ENCODE data around the gene XPO6. TPM values are rescaled to one million over a fixed set of nuclear protein-coding genes. Genes with fewer than 3 reads are reported as not detected.

Gene XPO6
- total RNA-seq, 1 experiment from 2014 or later = 124 TPM

DNA sequence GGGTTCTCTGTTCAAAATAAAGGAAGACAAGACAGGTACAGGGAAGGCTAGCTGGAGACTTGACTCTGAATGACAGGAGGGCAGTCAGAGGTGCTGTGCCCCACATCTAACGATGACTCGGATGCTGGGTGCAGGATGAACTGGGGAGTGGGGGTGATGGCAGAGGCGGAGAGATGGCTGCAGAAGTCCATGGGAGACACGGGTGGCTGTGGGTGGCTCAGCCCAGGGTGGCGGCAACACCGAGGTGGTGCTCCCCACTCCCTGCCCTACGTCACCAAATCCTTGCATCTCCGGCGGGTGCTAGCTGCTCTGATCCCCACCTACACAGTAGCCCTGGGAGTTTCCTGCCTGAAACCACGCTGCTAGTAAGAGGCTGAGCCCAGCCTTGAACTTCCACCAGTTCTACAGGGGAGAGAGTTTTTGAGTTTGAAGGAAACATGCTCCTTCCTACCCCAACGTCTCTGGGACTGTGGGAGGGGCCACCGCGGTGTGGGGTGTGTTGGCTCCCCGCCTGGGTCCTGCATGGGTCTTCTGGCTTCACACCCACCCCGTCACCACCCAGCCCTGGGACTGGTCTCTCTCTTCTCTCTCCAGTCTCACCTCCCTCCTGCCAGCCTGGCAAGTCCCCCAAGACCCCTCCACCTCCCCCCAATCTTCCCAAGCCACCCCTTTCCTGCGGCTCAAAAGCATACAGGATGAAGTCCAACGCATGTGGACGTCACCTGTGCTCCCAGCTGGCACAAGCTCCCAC is 152.8 kb downstream of the XPO6 start:
- H2AFZ ChIP-seq (ENCODE audit: low read length) = no peak overlapping the region
- WGBS (ENCODE audit: extremely low coverage, insufficient read length, low lambda C conversion rate) = no CpG with 5 or more reads among the region's 18 CpGs
- no peaks in the 10 kb centered on the region for H4K20me1 ChIP-seq (ENCODE audit: control insufficient read depth, insufficient read depth, insufficient read length)
- H3T11ph ChIP-seq (ENCODE audit: low read length) = no peak overlapping the region
- H3K23ac ChIP-seq (ENCODE audit: insufficient read length, low read depth, low read length) = no peak overlapping the region
- H3K4me2 ChIP-seq (ENCODE audit: insufficient read depth, insufficient read length, low read length) = no peak overlapping the region
- no peaks in the 10 kb centered on the region for H3K4me1 ChIP-seq (ENCODE audit: insufficient read depth, low read length)
- H4K8ac ChIP-seq (replicated peaks; ENCODE audit: insufficient read length, low read depth, low read length) = no peak overlapping the region
- no peaks in the 10 kb centered on the region for H3K9me3 Mint-ChIP-seq
- H2BK20ac ChIP-seq (ENCODE audit: low read depth, low read length, poor library complexity, severe bottlenecking) = no peak overlapping the region
- H4K5ac ChIP-seq (ENCODE audit: insufficient read length, low read depth, low read length) = no peak overlapping the region
- no peak overlapping the region for H2BK5ac ChIP-seq (ENCODE audit: insufficient read length, low read length)
- no peak for DNase-seq
- no peak overlapping the region for H3K4me3 Mint-ChIP-seq
- no peak overlapping the region for H4K91ac ChIP-seq (ENCODE audit: insufficient read length, low read depth, low read length)
- H3K9me3 ChIP-seq (ENCODE audit: control insufficient read depth, low read depth, low read length) = no peaks in the 10 kb centered on the region
- no peak overlapping the region for H2BK120ac ChIP-seq (ENCODE audit: low read depth, low read length, poor library complexity, severe bottlenecking)
- H2BK15ac ChIP-seq (ENCODE audit: low read depth, low read length) = no peak overlapping the region
- H3K79me2 ChIP-seq (ENCODE audit: insufficient read depth, low read length) = no peaks in the 10 kb centered on the region
- peaks cover 0 to 5% of the 10 kb centered on the region in 2 experiments; a peak in 2 of 4 replicates for H3K4me1 Mint-ChIP-seq
- TF ChIP-seq, protein P1, sequence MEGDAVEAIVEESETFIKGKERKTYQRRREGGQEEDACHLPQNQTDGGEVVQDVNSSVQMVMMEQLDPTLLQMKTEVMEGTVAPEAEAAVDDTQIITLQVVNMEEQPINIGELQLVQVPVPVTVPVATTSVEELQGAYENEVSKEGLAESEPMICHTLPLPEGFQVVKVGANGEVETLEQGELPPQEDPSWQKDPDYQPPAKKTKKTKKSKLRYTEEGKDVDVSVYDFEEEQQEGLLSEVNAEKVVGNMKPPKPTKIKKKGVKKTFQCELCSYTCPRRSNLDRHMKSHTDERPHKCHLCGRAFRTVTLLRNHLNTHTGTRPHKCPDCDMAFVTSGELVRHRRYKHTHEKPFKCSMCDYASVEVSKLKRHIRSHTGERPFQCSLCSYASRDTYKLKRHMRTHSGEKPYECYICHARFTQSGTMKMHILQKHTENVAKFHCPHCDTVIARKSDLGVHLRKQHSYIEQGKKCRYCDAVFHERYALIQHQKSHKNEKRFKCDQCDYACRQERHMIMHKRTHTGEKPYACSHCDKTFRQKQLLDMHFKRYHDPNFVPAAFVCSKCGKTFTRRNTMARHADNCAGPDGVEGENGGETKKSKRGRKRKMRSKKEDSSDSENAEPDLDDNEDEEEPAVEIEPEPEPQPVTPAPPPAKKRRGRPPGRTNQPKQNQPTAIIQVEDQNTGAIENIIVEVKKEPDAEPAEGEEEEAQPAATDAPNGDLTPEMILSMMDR (conservative IDR thresholded peaks at IDR 0.05) = no peak
- H3K56ac ChIP-seq (ENCODE audit: insufficient read length, low read depth, low read length) = no peak overlapping the region
- peaks cover 5% of the 10 kb centered on the region for H3K23me2 ChIP-seq (ENCODE audit: insufficient read length, low read depth, low read length, poor library complexity, severe bottlenecking)
- no peak overlapping the region for H2AK5ac ChIP-seq (ENCODE audit: insufficient read length, low read length)
- H3K14ac ChIP-seq (ENCODE audit: insufficient read depth, low read length) = no peak overlapping the region
- H3K4ac ChIP-seq (ENCODE audit: low read depth, low read length) = no peak overlapping the region
- H3K27me3 Mint-ChIP-seq (ENCODE audit: low read depth) = peaks cover 57% of the 10 kb centered on the region
- H3K9ac ChIP-seq (ENCODE audit: extremely low read depth, insufficient read length, low read length) = no peak overlapping the region
- no peak overlapping the region for H3K27ac ChIP-seq (ENCODE audit: insufficient read length, low read depth, low read length)
- H3K36me3 Mint-ChIP-seq (ENCODE audit: insufficient read depth in 1 of 3, low read depth in 3 of 3) = no peaks in the 10 kb centered on the region
- H3K18ac ChIP-seq (ENCODE audit: insufficient read length, low read depth, low read length) = no peak overlapping the region
- no peak overlapping the region for H3K27ac Mint-ChIP-seq
- H2BK12ac ChIP-seq (ENCODE audit: insufficient read length, low read depth, low read length) = no peak overlapping the region
- H3K27me3 ChIP-seq (ENCODE audit: insufficient read depth, low read length) = peaks cover 14% of the 10 kb centered on the region; the same call in 1 of the 2 replicates
- H3K79me1 ChIP-seq (ENCODE audit: insufficient read depth, low read depth, low read length, poor library complexity, severe bottlenecking) = no peaks in the 10 kb centered on the region

Measured in H9 (cell line).